ENCODE measurements around the gene PSMB8.

GRCh38 chr6:32807020-32807580 is 36.7 kb downstream of the PSMB8 start:
- TF ChIP-seq CTCF (IDR thresholded peaks at IDR 0.05 in 2 of 3, conservative IDR thresholded peaks at IDR 0.05 in 1 of 3; ENCODE audit: borderline replicate concordance in 1 of 3, insufficient read depth in 1 of 3, low read depth in 2 of 3, low read length in 2 of 3): 0 out of 6 replicates have a peak, but pooled peaks of 1 of the 3 experiments have one; percentile 13
- no peak for TF ChIP-seq EGR1 (IDR thresholded peaks at IDR 0.05; ENCODE audit: low read depth)
- no peak for TF ChIP-seq RAD21 (IDR thresholded peaks at IDR 0.05; ENCODE audit: low read depth)
- no peak for TF ChIP-seq EZH2phosphoT487 (IDR thresholded peaks at IDR 0.05; ENCODE audit: borderline replicate concordance)
- TF ChIP-seq TCF7L2 (IDR thresholded peaks at IDR 0.05; ENCODE audit: borderline replicate concordance, extremely low read depth, insufficient read depth, insufficient read length): no peak
- TF ChIP-seq, protein P1, sequence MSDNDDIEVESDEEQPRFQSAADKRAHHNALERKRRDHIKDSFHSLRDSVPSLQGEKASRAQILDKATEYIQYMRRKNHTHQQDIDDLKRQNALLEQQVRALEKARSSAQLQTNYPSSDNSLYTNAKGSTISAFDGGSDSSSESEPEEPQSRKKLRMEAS (IDR thresholded peaks at IDR 0.05): no peak

All from HCT116 (cell line).